GM23338 (cell line): ENCODE measurements around the gene ARRB1. TPM values are rescaled to one million over a fixed set of nuclear protein-coding genes. Genes with fewer than 3 reads are reported as not detected.

Experiments
- ATAC-seq: fragments of 200-7000 bp; cut with Tn5 transposase; 3 replicates; pipeline ENCODE4 v1.9.1; 2020
- DNase-seq: peaks from one replicate; pipeline ENCODE4 v3.0.0-alpha.2; 2015; ENCODE audit warnings: low spot score
- H2AFZ ChIP-seq: fragments of 200-600 bp; sonication (generic); 2 replicates; pipeline ENCODE4 v1.8.0; 2016; ENCODE audit warnings: antibody characterized with exemption, mild to moderate bottlenecking, moderate library complexity
- H3F3A ChIP-seq: fragments of 200-600 bp; sonication (generic); replicated peaks from 2 replicates; pipeline ENCODE4 v1.8.0; 2017; ENCODE audit warnings: antibody characterized with exemption, mixed run types, low read depth
- H3K27ac ChIP-seq: fragments of 200-600 bp; sonication (generic); 2 replicates; pipeline ENCODE4 v1.6.1; 2016; ENCODE audit warnings: low read depth
- H3K27me3 ChIP-seq: fragments of 200-600 bp; sonication (generic); 2 replicates; pipeline ENCODE4 v1.8.0; 2016; ENCODE audit warnings: mild to moderate bottlenecking, mixed run types, moderate library complexity; ENCODE audit not compliant: insufficient read depth
- H3K36me3 ChIP-seq: fragments of 200-600 bp; sonication (generic); 2 replicates; pipeline ENCODE4 v1.8.0; 2016; ENCODE audit warnings: mild to moderate bottlenecking; ENCODE audit not compliant: insufficient read depth
- H3K4me1 ChIP-seq: fragments of 200-600 bp; sonication (generic); 2 replicates; pipeline ENCODE4 v1.8.0; 2016; ENCODE audit warnings: mild to moderate bottlenecking, moderate library complexity; ENCODE audit not compliant: insufficient read depth
- H3K4me2 ChIP-seq: fragments of 200-600 bp; sonication (generic); 2 replicates; pipeline ENCODE4 v1.7.1; 2017; ENCODE audit warnings: mixed run types
- H3K4me3 ChIP-seq: fragments of 200-600 bp; sonication (generic); 2 replicates; pipeline ENCODE4 v1.6.1; 2016; ENCODE audit warnings: mixed run types
- H3K79me2 ChIP-seq: fragments of 200-600 bp; sonication (generic); replicated peaks from 2 replicates; pipeline ENCODE4 v1.8.0; 2017; ENCODE audit warnings: mild to moderate bottlenecking; ENCODE audit not compliant: insufficient read depth
- H3K9me2 ChIP-seq: fragments of 200-600 bp; sonication (generic); 2 replicates; pipeline ENCODE4 v1.8.0; 2017; ENCODE audit not compliant: insufficient read depth
- H4K20me1 ChIP-seq: fragments of 200-600 bp; sonication (generic); replicated peaks from 2 replicates; pipeline ENCODE4 v1.8.0; 2017; ENCODE audit warnings: mild to moderate bottlenecking; ENCODE audit not compliant: insufficient read depth
- H3K27ac Mint-ChIP-seq: 2 replicates; pipeline ENCODE4 v1.8.0; 2020; ENCODE audit warnings: inconsistent platforms, mild to moderate bottlenecking, moderate library complexity, mixed read lengths
- H3K27me3 Mint-ChIP-seq: 3 replicates; pipeline ENCODE4 v1.8.0; 2022; ENCODE audit warnings: low read depth, mild to moderate bottlenecking, moderate library complexity, mixed read lengths, inconsistent platforms; ENCODE audit not compliant: insufficient read depth, poor library complexity
- H3K36me3 Mint-ChIP-seq: 3 replicates; pipeline ENCODE4 v1.8.0; 2021; ENCODE audit warnings: low read depth, mild to moderate bottlenecking, inconsistent platforms, moderate library complexity, mixed read lengths
- H3K4me1 Mint-ChIP-seq: 3 replicates; pipeline ENCODE4 v1.8.0; 2020; ENCODE audit warnings: mild to moderate bottlenecking, inconsistent platforms, mixed read lengths
- H3K4me3 Mint-ChIP-seq: 3 replicates; pipeline ENCODE4 v1.8.0; 2021; ENCODE audit warnings: moderate library complexity, mild to moderate bottlenecking, inconsistent platforms, mixed read lengths
- H3K9me3 Mint-ChIP-seq: 3 replicates; pipeline ENCODE4 v1.8.0; 2020; ENCODE audit warnings: moderate library complexity, mild to moderate bottlenecking, inconsistent platforms, mixed read lengths
- CREB1 ChIP-seq: fragments of 250-450 bp; sonication (Bioruptor Pico); IDR thresholded peaks from 2 replicates; pipeline ENCODE4 v1.5.0; 2020; ENCODE audit warnings: low read depth, mild to moderate bottlenecking, moderate library complexity
- EZH2 ChIP-seq: fragments of 200-600 bp; sonication (generic); IDR thresholded peaks from one replicate; pipeline ENCODE4 v1.8.0; 2017; ENCODE audit warnings: antibody characterized with exemption, mild to moderate bottlenecking, low read depth; ENCODE audit not compliant: unreplicated experiment
- EZH2phosphoT487 ChIP-seq: fragments of 200-600 bp; sonication (generic); IDR thresholded peaks from one replicate; pipeline ENCODE4 v1.8.1; 2018; ENCODE audit warnings: antibody characterized with exemption; ENCODE audit not compliant: unreplicated experiment
- JUNB ChIP-seq: IDR thresholded peaks from one replicate; pipeline ENCODE4 v1.6.1; 2016; ENCODE audit warnings: antibody characterized with exemption; ENCODE audit not compliant: unreplicated experiment
- NANOG ChIP-seq: IDR thresholded peaks from 2 replicates; pipeline ENCODE4 v1.6.1; 2016; ENCODE audit warnings: antibody characterized with exemption, borderline replicate concordance
- POLR2AphosphoS5 ChIP-seq: IDR thresholded peaks from 2 replicates; pipeline ENCODE4 v1.6.1; 2016; ENCODE audit warnings: antibody characterized with exemption, low read depth
- STAT1 ChIP-seq: IDR thresholded peaks from one replicate; pipeline ENCODE4 v1.6.1; 2016; ENCODE audit warnings: antibody characterized with exemption; ENCODE audit not compliant: unreplicated experiment
- ZNF114 ChIP-seq: fragments of 250-450 bp; sonication (Bioruptor Pico); IDR thresholded peaks from 2 replicates; pipeline ENCODE4 v1.5.0; 2020; ENCODE audit warnings: mild to moderate bottlenecking, moderate library complexity
- ZNF331 ChIP-seq: fragments of 250-450 bp; sonication (Bioruptor Pico); IDR thresholded peaks from 2 replicates; pipeline ENCODE4 v1.5.0; 2020; ENCODE audit warnings: low read depth, mild to moderate bottlenecking, moderate library complexity
- polyA plus RNA-seq: library from polyadenylated mRNA; unstranded; fragments of >200 nt; fragmentation: Nextera tagmentation; extraction: Ambion mirVana; gene quantifications from 2 replicates; pipeline ENCODE4 v1.2.1, GENCODE V29; 2016
- total RNA-seq: library from RNA; depleted of rRNA; stranded (reverse); fragments of >200 nt; shearing (Covaris generic); gene quantifications from 2 replicates; pipeline ENCODE4 v1.2.3, GENCODE V29; 2014
- TF ChIP-seq, protein P1 (sequence below): fragments of 250-450 bp; sonication (Bioruptor Pico); IDR thresholded peaks from 2 replicates; pipeline ENCODE4 v1.5.0; 2020; ENCODE audit warnings: mild to moderate bottlenecking, moderate library complexity
- TF ChIP-seq, protein P2 (sequence below), 2 experiments: fragments of 200-600 bp in 1 of 2; sonication (generic) in 1 of 2; conservative IDR thresholded peaks; 2 replicates each; pipeline versions ENCODE4 v1.5.1 to v1.6.1; 2016 to 2017; ENCODE audit warnings: antibody characterized with exemption in 2 of 2, low read depth in 2 of 2, mild to moderate bottlenecking in 2 of 2, moderate library complexity in 1 of 2
- TF ChIP-seq, protein P3 (sequence below): IDR thresholded peaks from one replicate; pipeline ENCODE4 v1.6.1; 2018; ENCODE audit warnings: antibody characterized with exemption; ENCODE audit not compliant: unreplicated experiment
- TF ChIP-seq, protein P4 (sequence below): IDR thresholded peaks from 2 replicates; pipeline ENCODE4 v1.6.1; 2016; ENCODE audit warnings: antibody characterized with exemption

ARRB1 gene
- total and polyA plus RNA-seq, 2 experiments from 2014 or later, result 6.3 to 11.1 TPM

DNA sequence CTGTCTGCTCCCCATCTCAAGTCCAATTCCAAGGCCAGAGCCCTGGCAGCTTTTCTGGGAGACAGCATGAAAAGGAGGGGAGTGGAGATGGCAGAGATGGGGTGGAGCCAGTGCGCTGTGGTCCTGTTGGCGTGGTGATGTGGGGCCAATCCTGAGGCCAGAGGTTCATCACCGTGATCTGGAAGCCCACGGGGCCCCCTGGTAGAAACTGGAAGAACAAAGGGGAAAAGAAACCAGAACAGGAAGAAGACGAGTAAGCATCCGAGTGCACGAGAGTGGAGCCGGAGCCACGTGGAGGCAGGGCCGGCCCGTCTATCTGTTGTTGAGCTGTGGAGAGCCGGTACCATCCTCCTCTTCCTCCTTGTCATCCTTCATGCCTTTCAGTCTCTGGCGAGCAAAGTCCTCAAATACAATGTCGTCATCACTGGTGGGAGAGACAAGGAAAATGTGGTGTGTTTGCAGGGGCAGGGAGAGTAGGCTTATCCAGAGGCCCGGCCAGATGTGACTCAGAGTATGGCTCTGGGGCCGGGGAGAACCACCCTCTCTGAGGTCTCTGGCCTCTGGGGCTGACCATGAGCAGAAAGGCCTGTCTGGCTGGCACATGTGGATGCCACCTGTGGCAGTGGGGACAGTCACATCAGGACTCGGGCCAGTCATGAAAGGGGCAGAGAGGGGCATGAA, 85.5 kb downstream of the ARRB1 start:
- no peak overlapping the region for H3K4me3 Mint-ChIP-seq
- DNase-seq, result no peak

More for the DNA sequence above, 85.5 kb downstream of the ARRB1 start:
- Histone ChIP-seq H3K79me2 (no peaks in the 10 kb centered on the region), H4K20me1 (no peaks in the 10 kb centered on the region), H3K9me2 (no peaks in the 10 kb centered on the region), H3F3A (no peaks in the 10 kb centered on the region), H3K27ac (no peak overlapping the region), H3K4me3 (no peak overlapping the region), H3K4me2 (no peak overlapping the region), H3K36me3 (no peaks in the 10 kb centered on the region), H2AFZ (no peak overlapping the region), H3K4me1 (no peaks in the 10 kb centered on the region), H3K27me3 (no peaks in the 10 kb centered on the region)
- no peak for ATAC-seq
- Mint-ChIP-seq H3K36me3 (peaks cover 27% of the 10 kb centered on the region), H3K9me3 (no peaks in the 10 kb centered on the region), H3K4me1 (peaks cover 19% of the 10 kb centered on the region), H3K27ac (no peak overlapping the region), H3K27me3 (peaks cover 11% of the 10 kb centered on the region)
- no peak for TF ChIP-seq NANOG
- no peak for TF ChIP-seq STAT1
- no peak for TF ChIP-seq EZH2
- no peak for TF ChIP-seq EZH2phosphoT487
- no peak for TF ChIP-seq ZNF114
- no peak for TF ChIP-seq ZNF331 (CRISPR knock-in tag)
- TF ChIP-seq, protein P1, sequence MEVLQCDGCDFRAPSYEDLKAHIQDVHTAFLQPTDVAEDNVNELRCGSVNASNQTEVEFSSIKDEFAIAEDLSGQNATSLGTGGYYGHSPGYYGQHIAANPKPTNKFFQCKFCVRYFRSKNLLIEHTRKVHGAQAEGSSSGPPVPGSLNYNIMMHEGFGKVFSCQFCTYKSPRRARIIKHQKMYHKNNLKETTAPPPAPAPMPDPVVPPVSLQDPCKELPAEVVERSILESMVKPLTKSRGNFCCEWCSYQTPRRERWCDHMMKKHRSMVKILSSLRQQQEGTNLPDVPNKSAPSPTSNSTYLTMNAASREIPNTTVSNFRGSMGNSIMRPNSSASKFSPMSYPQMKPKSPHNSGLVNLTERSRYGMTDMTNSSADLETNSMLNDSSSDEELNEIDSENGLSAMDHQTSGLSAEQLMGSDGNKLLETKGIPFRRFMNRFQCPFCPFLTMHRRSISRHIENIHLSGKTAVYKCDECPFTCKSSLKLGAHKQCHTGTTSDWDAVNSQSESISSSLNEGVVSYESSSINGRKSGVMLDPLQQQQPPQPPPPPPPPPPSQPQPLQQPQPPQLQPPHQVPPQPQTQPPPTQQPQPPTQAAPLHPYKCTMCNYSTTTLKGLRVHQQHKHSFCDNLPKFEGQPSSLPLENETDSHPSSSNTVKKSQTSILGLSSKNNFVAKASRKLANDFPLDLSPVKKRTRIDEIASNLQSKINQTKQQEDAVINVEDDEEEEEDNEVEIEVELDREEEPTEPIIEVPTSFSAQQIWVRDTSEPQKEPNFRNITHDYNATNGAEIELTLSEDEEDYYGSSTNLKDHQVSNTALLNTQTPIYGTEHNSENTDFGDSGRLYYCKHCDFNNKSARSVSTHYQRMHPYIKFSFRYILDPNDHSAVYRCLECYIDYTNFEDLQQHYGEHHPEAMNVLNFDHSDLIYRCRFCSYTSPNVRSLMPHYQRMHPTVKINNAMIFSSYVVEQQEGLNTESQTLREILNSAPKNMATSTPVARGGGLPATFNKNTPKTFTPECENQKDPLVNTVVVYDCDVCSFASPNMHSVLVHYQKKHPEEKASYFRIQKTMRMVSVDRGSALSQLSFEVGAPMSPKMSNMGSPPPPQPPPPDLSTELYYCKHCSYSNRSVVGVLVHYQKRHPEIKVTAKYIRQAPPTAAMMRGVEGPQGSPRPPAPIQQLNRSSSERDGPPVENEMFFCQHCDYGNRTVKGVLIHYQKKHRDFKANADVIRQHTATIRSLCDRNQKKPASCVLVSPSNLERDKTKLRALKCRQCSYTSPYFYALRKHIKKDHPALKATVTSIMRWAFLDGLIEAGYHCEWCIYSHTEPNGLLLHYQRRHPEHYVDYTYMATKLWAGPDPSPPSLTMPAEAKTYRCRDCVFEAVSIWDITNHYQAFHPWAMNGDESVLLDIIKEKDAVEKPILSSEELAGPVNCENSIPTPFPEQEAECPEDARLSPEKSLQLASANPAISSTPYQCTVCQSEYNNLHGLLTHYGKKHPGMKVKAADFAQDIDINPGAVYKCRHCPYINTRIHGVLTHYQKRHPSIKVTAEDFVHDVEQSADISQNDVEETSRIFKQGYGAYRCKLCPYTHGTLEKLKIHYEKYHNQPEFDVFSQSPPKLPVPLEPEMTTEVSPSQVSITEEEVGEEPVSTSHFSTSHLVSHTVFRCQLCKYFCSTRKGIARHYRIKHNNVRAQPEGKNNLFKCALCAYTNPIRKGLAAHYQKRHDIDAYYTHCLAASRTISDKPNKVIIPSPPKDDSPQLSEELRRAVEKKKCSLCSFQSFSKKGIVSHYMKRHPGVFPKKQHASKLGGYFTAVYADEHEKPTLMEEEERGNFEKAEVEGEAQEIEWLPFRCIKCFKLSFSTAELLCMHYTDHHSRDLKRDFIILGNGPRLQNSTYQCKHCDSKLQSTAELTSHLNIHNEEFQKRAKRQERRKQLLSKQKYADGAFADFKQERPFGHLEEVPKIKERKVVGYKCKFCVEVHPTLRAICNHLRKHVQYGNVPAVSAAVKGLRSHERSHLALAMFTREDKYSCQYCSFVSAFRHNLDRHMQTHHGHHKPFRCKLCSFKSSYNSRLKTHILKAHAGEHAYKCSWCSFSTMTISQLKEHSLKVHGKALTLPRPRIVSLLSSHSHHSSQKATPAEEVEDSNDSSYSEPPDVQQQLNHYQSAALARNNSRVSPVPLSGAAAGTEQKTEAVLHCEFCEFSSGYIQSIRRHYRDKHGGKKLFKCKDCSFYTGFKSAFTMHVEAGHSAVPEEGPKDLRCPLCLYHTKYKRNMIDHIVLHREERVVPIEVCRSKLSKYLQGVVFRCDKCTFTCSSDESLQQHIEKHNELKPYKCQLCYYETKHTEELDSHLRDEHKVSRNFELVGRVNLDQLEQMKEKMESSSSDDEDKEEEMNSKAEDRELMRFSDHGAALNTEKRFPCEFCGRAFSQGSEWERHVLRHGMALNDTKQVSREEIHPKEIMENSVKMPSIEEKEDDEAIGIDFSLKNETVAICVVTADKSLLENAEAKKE (CRISPR knock-in tag), result no peak
- TF ChIP-seq, protein P2, sequence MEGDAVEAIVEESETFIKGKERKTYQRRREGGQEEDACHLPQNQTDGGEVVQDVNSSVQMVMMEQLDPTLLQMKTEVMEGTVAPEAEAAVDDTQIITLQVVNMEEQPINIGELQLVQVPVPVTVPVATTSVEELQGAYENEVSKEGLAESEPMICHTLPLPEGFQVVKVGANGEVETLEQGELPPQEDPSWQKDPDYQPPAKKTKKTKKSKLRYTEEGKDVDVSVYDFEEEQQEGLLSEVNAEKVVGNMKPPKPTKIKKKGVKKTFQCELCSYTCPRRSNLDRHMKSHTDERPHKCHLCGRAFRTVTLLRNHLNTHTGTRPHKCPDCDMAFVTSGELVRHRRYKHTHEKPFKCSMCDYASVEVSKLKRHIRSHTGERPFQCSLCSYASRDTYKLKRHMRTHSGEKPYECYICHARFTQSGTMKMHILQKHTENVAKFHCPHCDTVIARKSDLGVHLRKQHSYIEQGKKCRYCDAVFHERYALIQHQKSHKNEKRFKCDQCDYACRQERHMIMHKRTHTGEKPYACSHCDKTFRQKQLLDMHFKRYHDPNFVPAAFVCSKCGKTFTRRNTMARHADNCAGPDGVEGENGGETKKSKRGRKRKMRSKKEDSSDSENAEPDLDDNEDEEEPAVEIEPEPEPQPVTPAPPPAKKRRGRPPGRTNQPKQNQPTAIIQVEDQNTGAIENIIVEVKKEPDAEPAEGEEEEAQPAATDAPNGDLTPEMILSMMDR (conservative IDR thresholded peaks at IDR 0.05; ENCODE audit: low read depth in 2 of 2), result no peak
- no peak for TF ChIP-seq POLR2AphosphoS5
- TF ChIP-seq, protein P3, sequence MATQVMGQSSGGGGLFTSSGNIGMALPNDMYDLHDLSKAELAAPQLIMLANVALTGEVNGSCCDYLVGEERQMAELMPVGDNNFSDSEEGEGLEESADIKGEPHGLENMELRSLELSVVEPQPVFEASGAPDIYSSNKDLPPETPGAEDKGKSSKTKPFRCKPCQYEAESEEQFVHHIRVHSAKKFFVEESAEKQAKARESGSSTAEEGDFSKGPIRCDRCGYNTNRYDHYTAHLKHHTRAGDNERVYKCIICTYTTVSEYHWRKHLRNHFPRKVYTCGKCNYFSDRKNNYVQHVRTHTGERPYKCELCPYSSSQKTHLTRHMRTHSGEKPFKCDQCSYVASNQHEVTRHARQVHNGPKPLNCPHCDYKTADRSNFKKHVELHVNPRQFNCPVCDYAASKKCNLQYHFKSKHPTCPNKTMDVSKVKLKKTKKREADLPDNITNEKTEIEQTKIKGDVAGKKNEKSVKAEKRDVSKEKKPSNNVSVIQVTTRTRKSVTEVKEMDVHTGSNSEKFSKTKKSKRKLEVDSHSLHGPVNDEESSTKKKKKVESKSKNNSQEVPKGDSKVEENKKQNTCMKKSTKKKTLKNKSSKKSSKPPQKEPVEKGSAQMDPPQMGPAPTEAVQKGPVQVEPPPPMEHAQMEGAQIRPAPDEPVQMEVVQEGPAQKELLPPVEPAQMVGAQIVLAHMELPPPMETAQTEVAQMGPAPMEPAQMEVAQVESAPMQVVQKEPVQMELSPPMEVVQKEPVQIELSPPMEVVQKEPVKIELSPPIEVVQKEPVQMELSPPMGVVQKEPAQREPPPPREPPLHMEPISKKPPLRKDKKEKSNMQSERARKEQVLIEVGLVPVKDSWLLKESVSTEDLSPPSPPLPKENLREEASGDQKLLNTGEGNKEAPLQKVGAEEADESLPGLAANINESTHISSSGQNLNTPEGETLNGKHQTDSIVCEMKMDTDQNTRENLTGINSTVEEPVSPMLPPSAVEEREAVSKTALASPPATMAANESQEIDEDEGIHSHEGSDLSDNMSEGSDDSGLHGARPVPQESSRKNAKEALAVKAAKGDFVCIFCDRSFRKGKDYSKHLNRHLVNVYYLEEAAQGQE, result no peak
- TF ChIP-seq, protein P4, sequence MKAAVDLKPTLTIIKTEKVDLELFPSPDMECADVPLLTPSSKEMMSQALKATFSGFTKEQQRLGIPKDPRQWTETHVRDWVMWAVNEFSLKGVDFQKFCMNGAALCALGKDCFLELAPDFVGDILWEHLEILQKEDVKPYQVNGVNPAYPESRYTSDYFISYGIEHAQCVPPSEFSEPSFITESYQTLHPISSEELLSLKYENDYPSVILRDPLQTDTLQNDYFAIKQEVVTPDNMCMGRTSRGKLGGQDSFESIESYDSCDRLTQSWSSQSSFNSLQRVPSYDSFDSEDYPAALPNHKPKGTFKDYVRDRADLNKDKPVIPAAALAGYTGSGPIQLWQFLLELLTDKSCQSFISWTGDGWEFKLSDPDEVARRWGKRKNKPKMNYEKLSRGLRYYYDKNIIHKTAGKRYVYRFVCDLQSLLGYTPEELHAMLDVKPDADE, result no peak
- no peak for TF ChIP-seq CREB1 (CRISPR knock-in tag)
- TF ChIP-seq JUNB, result no peak
